ENCODE data around the gene ZNRF1. TPM values are rescaled to one million over a fixed set of nuclear protein-coding genes. Genes with fewer than 3 reads are reported as not detected.

The ZNRF1 gene
- total RNA-seq, 4 donors from 2014 or later: 18.2 to 28.3 (median 23.6) TPM

DNA sequence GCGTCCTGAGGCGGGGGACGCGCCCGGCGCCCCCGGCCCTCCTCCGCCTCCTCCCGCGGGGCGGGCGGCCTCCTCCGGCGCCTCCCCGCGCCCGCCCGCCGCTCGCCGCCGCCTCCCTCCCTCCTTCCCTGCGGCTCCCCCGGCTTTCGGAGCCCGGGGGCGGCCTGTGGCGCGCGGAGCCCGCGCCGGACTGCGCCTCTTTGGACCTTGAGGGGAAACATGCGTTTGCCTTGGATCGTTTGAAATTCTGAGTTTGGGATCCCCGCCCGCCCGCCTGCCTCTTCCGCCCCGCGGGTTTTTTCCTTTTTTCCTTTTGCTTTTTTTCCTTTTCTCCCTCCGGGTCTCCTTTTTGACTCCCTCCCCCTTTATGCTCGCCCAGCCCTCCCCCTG is 390 bp downstream of the ZNRF1 start:
- H3K9me3 ChIP-seq: no peaks in the 10 kb centered on the region
- WGBS: under 1% methylated on average over 15 of the region's 44 CpGs
- H3K4me3 ChIP-seq: peak overlapping the region; percentile 84 to 95 (median 92)
- no peaks in the 10 kb centered on the region for H3K27me3 ChIP-seq
- TF ChIP-seq POLR2AphosphoS5 (IDR thresholded peaks at IDR 0.05): no peak
- TF ChIP-seq POLR2A (IDR thresholded peaks at IDR 0.05; ENCODE audit: low read depth): no peak
- TF ChIP-seq, protein P1, sequence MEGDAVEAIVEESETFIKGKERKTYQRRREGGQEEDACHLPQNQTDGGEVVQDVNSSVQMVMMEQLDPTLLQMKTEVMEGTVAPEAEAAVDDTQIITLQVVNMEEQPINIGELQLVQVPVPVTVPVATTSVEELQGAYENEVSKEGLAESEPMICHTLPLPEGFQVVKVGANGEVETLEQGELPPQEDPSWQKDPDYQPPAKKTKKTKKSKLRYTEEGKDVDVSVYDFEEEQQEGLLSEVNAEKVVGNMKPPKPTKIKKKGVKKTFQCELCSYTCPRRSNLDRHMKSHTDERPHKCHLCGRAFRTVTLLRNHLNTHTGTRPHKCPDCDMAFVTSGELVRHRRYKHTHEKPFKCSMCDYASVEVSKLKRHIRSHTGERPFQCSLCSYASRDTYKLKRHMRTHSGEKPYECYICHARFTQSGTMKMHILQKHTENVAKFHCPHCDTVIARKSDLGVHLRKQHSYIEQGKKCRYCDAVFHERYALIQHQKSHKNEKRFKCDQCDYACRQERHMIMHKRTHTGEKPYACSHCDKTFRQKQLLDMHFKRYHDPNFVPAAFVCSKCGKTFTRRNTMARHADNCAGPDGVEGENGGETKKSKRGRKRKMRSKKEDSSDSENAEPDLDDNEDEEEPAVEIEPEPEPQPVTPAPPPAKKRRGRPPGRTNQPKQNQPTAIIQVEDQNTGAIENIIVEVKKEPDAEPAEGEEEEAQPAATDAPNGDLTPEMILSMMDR (IDR thresholded peaks at IDR 0.05): no peak
- no peak for TF ChIP-seq EP300 (IDR thresholded peaks at IDR 0.05)
- H3K36me3 ChIP-seq: no peaks in the 10 kb centered on the region
- peak; percentile 82 for DNase-seq (ENCODE audit: extremely low spot score)
- H3K4me1 ChIP-seq: peaks cover 34 to 42% (median 38%) of the 10 kb centered on the region in 4 donors
- H3K27ac ChIP-seq (replicated peaks in 1 of 4): peak overlapping the region; percentile 81 to 90 (median 86)
- intact Hi-C loops (cut with DNase I): no loop called here

DNA sequence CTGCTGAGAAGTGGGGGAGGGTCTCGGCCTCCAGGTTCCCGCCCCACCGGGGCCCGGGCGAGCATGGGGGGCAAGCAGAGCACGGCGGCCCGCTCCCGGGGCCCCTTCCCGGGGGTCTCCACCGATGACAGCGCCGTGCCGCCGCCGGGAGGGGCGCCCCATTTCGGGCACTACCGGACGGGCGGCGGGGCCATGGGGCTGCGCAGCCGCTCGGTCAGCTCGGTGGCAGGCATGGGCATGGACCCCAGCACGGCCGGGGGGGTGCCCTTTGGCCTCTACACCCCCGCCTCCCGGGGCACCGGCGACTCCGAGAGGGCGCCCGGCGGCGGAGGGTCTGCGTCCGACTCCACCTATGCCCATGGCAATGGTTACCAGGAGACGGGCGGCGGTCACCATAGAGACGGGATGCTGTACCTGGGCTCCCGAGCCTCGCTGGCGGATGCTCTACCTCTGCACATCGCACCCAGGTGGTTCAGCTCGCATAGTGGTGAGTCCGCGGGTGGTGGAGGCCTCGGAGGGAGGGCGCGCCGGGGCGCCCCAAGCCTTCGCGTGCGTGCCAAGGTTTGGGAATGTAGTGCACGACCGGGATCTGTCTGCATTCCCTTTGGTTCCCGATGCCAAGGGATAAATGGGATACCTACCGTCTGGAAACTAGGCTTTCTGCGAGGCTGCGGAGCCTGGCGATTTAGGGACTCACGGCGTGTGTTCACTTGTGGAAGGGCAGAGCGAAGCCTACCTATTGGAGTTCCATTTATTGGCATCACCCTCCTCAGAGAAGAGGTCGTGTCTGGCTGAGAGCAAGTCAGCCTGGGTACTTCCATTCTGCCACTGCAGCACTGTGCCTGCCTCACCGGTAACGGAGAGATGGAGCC is 1.0 kb downstream of the ZNRF1 start:
- TF ChIP-seq POLR2AphosphoS5 (IDR thresholded peaks at IDR 0.05): peak in 1 of 2 donors; percentile 35
- TF ChIP-seq POLR2A (IDR thresholded peaks at IDR 0.05; ENCODE audit: low read depth): no peak
- no peaks in the 10 kb centered on the region for H3K27me3 ChIP-seq
- DNase-seq (ENCODE audit: extremely low spot score): no peak
- H3K4me1 ChIP-seq: peaks cover 34 to 42% (median 38%) of the 10 kb centered on the region in 4 donors
- H3K9me3 ChIP-seq: no peaks in the 10 kb centered on the region
- WGBS: 4% methylated on average over 12 of the region's 71 CpGs
- H3K36me3 ChIP-seq: no peaks in the 10 kb centered on the region
- intact Hi-C loops (cut with DNase I): no loop called here
- peak overlapping the region; percentile 81 to 90 (median 86) for H3K27ac ChIP-seq (replicated peaks in 1 of 4)
- peak overlapping the region; percentile 84 to 95 (median 92) for H3K4me3 ChIP-seq

DNA sequence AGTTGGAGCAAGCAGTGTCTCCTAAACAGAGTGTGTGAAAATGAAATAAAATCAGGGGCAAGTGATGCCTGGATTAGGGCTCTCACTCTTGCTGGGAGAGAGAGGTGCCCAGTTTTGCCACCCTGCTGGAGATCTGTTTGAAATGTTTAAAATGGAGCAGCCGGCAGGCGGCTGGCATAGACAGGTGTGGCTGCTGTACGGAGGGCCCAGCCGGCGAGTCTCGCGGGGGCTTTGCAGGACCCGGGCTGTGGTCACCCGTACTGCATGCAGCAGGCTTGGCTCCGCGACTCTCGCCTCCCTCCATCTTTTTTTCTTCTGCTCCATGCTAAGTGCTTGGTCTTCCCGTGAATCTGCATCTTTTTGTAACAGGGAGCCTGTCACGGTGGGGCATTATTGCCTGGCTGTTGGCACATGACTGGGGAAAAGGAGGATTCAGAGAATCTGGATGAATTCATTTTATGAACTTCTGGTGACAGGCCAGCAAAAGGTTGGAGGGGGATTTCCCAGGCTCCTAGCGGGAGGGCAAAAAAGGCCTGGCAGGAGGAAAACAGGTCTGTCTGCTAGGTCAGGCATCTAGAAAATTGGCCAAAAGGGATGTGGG is 1.8 kb downstream of the ZNRF1 start:
- Histone ChIP-seq H3K27ac (replicated peaks in 1 of 4) (peak overlapping the region; percentile 81 to 90 (median 86)), H3K4me3 (peak overlapping the region; percentile 84 to 95 (median 92)), H3K27me3 (no peaks in the 10 kb centered on the region), H3K4me1 (peaks cover 34 to 42% (median 38%) of the 10 kb centered on the region in 4 donors), H3K9me3 (no peaks in the 10 kb centered on the region), H3K36me3 (no peaks in the 10 kb centered on the region)
- WGBS: 18% methylated on average over 15 of the region's 15 CpGs
- intact Hi-C loops (cut with DNase I): no loop called here
- TF ChIP-seq EP300 (IDR thresholded peaks at IDR 0.05): no peak
- TF ChIP-seq, protein P1 (IDR thresholded peaks at IDR 0.05): no peak
- TF ChIP-seq POLR2A (IDR thresholded peaks at IDR 0.05; ENCODE audit: low read depth): no peak
- no peak for TF ChIP-seq POLR2AphosphoS5 (IDR thresholded peaks at IDR 0.05)
- peak; percentile 86 for DNase-seq (ENCODE audit: extremely low spot score)

DNA sequence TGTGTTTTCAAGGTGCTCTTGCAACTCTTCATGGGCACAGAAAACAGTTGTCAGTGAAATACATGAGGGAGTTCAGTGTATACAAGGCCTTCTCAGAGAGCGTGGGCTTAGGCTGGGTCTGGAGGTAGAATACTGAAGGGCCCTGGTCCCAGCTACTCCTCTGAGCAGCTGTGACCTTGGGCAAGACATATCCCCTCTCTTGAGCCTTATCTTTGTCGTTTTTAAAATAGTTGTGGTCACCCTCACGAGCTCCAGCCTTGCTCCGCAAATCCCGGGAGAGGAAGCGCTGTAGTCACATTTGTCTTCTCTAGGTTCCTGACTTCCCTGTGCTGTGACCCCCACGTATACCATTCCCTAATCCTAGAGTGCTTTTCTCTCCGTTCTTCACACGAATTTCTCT is 3.6 kb downstream of the ZNRF1 start:
- H3K4me1 ChIP-seq: peaks cover 34 to 47% (median 43%) of the 10 kb centered on the region in 4 donors
- H3K4me3 ChIP-seq: no peak overlapping the region
- H3K36me3 ChIP-seq: no peaks in the 10 kb centered on the region
- intact Hi-C loops (cut with DNase I): no loop called here
- 71% methylated on average over 9 of the region's 9 CpGs for WGBS
- H3K9me3 ChIP-seq: no peaks in the 10 kb centered on the region
- H3K27me3 ChIP-seq: no peaks in the 10 kb centered on the region
- TF ChIP-seq, protein P1 (IDR thresholded peaks at IDR 0.05): no peak
- TF ChIP-seq POLR2A (IDR thresholded peaks at IDR 0.05; ENCODE audit: low read depth) (no peak), EP300 (IDR thresholded peaks at IDR 0.05) (no peak), POLR2AphosphoS5 (IDR thresholded peaks at IDR 0.05) (no peak)
- DNase-seq (ENCODE audit: extremely low spot score): peak; percentile 87
- no peak overlapping the region for H3K27ac ChIP-seq (replicated peaks in 1 of 4)

DNA sequence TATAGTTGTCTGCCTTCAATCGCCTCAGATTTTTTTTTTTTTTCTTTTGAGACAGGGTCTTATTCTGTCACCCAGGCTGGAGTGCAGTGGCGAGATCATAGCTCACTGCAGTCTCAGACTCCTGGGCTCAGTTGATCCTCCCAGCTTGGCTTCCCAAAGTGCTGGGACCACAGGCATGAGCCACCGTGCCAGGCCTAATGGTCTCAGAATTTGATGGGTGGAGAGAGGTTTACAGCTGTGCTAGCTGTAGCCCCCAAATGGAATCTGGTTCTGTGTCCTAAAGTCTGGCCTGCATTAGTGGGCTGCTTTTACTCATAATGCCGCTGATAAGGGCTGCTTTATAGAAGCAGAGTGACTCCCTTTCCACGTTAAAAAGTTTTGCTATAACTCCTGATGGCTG is 5.1 kb downstream of the ZNRF1 start:
- no peak for DNase-seq (ENCODE audit: extremely low spot score)
- TF ChIP-seq POLR2A (IDR thresholded peaks at IDR 0.05; ENCODE audit: low read depth) (no peak), EP300 (IDR thresholded peaks at IDR 0.05) (no peak), POLR2AphosphoS5 (IDR thresholded peaks at IDR 0.05) (no peak)
- TF ChIP-seq, protein P1 (IDR thresholded peaks at IDR 0.05): no peak
- H3K9me3 ChIP-seq: no peaks in the 10 kb centered on the region
- H3K4me3 ChIP-seq: no peak overlapping the region
- no peak overlapping the region for H3K27ac ChIP-seq (replicated peaks in 1 of 4)
- no peaks in the 10 kb centered on the region for H3K27me3 ChIP-seq
- intact Hi-C loops (cut with DNase I): no loop called here
- H3K4me1 ChIP-seq: peaks cover 30 to 42% (median 38%) of the 10 kb centered on the region in 4 donors
- 89% methylated on average over 5 of the region's 5 CpGs for WGBS
- H3K36me3 ChIP-seq: no peaks in the 10 kb centered on the region
